Measurements from ENCODE around the gene NFATC4.
A peak's percentile ranks its signal among the peaks of the same experiment; 100 is the strongest.

- TF ChIP-seq POLR2AphosphoS5 (IDR thresholded peaks at IDR 0.05; ENCODE audit: borderline replicate concordance, low read depth, low read length) (peak; percentile 43), EZH2 (IDR thresholded peaks at IDR 0.05) (no peak), FOXP2 (optimal IDR thresholded peaks at IDR 0.05; ENCODE audit: control extremely low read depth, extremely low read length, insufficient read depth) (no peak)
Observed at GRCh38 chr14:24368562-24369252, 723 bp downstream of the NFATC4 start.

Data from SK-N-MC (cell line).